ENCODE data around the gene CDH8.

The CDH8 gene

DNA sequence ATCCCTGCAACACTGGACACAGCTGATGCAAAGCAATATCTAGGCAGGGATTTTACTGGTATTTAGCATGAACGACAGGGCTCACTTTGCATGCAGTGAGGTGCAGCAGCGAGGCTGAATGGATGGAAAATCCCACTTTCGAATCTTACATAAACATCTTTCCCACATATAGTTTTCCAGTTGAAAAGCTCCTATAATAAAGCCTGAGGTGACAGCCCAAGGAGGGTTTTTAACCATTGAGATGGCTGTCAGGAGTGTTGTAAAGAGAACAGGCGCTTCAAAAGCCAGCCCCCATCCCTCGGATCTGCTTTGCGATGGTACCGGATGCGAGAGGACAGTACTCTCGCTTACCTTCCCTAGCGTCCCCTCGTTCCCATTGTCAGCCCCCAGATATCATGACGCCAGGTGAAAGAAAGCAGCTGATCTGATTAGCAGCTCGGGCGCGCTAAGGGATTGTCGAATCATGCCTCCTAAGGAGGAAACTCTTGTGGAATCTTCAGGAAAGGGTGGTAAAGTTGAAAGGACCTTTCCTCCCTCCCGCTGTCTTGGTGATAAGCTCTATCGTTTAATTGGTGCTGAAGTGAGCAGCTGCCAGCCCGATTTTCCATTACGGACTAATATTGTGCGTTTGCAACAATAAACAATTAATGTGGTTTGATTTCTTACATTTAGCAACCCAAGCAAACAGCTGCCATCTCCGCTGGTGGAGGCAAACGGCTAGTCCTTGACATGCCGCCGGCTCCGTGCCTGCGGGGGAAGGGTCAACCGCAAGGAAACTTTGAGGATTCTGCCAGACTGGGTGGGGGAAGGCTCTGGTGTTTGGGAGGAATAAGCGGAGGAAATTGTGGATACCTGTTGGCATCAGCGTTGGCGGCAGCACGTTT is 1.8 kb downstream of the CDH8 start:
- Histone ChIP-seq H3K36me3 (ENCODE audit: control insufficient read depth, insufficient read depth, low read length) (no peaks in the 10 kb centered on the region), H3K9me3 (ENCODE audit: control insufficient read depth, low read length) (no peaks in the 10 kb centered on the region), H3K4me1 (ENCODE audit: control insufficient read depth, insufficient read depth, low read length, poor library complexity, severe bottlenecking) (peaks cover 19% of the 10 kb centered on the region), H3K27ac (ENCODE audit: low read depth, low read length, severe bottlenecking) (no peak overlapping the region), H3K4me3 (ENCODE audit: extremely low read depth, insufficient read depth, low read length, poor library complexity, severe bottlenecking) (peak overlapping the region; percentile 53)
- WGBS, 2 experiments (ENCODE audit: insufficient coverage in 2 of 2): 0 to 1% methylated on average over 18 to 25 of the region's 32 CpGs

DNA sequence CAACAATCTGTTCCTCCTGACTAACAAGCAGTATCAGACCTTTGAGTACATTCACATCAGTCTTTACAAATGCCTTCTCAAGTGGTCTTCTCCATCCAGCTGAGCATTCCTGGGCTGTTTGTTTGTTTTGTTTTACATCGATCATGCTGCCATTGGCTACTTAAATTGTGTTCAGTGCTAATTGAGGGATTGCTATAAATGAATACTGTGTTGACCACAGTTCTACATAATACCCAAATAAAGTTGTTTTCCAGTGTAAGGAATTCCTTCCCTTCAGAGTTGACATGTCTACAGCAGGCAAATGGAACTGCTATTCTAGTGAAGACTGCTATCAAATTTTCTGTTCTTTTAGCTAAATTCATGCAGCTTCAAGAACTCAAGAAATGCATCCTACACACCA is 3.2 kb downstream of the CDH8 start:
- Histone ChIP-seq H3K27ac (ENCODE audit: low read depth, low read length, severe bottlenecking) (no peak overlapping the region), H3K36me3 (ENCODE audit: control insufficient read depth, insufficient read depth, low read length) (no peaks in the 10 kb centered on the region), H3K4me3 (ENCODE audit: extremely low read depth, insufficient read depth, low read length, poor library complexity, severe bottlenecking) (no peak overlapping the region), H3K4me1 (ENCODE audit: control insufficient read depth, insufficient read depth, low read length, poor library complexity, severe bottlenecking) (peaks cover 14% of the 10 kb centered on the region), H3K9me3 (ENCODE audit: control insufficient read depth, low read length) (no peaks in the 10 kb centered on the region)
- WGBS, 2 experiments (ENCODE audit: insufficient coverage in 2 of 2): no CpG with 5 or more reads among the region's 1 CpG

DNA sequence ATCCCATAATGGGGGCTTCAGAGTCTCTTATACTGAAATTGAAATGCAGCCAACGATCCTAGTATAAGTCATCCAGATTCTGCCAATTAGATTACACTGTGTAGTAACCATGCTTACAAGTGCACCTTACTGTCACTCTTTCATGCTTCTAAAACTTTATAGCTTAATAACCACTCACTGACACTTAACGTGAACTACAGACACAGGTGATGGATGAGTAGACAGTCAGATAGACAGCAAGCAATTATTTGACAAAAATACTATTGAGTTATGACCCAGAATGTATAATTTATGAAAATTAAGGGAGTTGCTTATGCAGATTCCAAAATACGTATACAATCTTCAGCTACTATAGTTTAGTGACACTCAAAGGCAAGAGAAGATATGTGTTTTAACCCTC is 6.3 kb downstream of the CDH8 start:
- Histone ChIP-seq H3K9me3 (ENCODE audit: control insufficient read depth, low read length) (no peaks in the 10 kb centered on the region), H3K36me3 (ENCODE audit: control insufficient read depth, insufficient read depth, low read length) (no peaks in the 10 kb centered on the region), H3K4me1 (ENCODE audit: control insufficient read depth, insufficient read depth, low read length, poor library complexity, severe bottlenecking) (peaks cover 12% of the 10 kb centered on the region), H3K4me3 (ENCODE audit: extremely low read depth, insufficient read depth, low read length, poor library complexity, severe bottlenecking) (no peak overlapping the region), H3K27ac (ENCODE audit: low read depth, low read length, severe bottlenecking) (no peak overlapping the region)
- WGBS, 2 experiments (ENCODE audit: insufficient coverage in 2 of 2): 88 to 100% methylated on average over 1 of the region's 3 CpGs

DNA sequence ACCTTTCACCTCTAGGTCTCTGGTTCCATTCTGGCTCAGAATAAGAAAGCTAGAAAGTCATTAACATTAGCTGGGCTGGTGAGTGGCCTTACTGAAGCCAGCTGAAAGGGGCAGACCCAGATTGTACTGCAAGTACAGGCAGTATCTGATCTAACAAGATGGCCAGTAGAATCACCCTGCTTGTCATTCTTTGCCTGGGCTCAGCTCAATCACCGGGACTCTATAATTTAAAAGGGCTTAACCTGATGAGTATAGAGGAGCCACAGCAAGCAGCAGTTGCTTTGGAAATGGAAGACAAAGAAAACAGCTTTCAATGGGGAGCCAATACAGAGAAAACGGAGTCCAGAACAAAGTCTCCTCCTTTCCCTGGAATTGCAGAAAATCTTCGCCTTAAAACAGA is 13.6 kb downstream of the CDH8 start:
- no peaks in the 10 kb centered on the region for H3K4me1 ChIP-seq (ENCODE audit: control insufficient read depth, insufficient read depth, low read length, poor library complexity, severe bottlenecking)
- 39 to 63% methylated on average over 2 to 3 of the region's 3 CpGs for WGBS, 2 experiments (ENCODE audit: insufficient coverage in 2 of 2)

DNA sequence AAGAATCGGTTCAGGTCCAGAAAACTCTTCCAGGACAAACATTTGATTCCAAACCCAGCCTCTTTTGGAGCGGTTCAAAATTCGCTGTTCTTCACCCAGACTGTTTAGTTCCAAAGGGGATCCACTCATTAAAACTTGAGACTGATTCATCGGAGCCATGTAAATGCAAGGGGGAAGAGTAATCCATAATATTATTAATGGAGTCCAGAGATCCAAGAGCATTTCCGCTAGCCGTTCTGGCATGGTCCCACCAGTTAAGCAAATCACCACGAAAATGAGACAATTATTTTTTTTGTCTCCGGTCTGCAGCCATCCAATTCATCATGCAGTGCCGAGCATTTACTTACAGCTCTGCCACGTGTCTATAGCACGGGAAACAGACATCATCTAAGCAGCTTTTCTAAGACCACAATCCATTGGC is 15.1 kb downstream of the CDH8 start:
- Histone ChIP-seq H3K36me3 (ENCODE audit: control insufficient read depth, insufficient read depth, low read length) (no peaks in the 10 kb centered on the region), H3K4me3 (ENCODE audit: extremely low read depth, insufficient read depth, low read length, poor library complexity, severe bottlenecking) (no peak overlapping the region), H3K9me3 (ENCODE audit: control insufficient read depth, low read length) (no peaks in the 10 kb centered on the region), H3K4me1 (ENCODE audit: control insufficient read depth, insufficient read depth, low read length, poor library complexity, severe bottlenecking) (no peaks in the 10 kb centered on the region), H3K27ac (ENCODE audit: low read depth, low read length, severe bottlenecking) (no peak overlapping the region)
- WGBS, 2 experiments (ENCODE audit: insufficient coverage in 2 of 2): 88 to 92% methylated on average over 6 to 9 of the region's 11 CpGs

More for the DNA sequence above, 13.6 kb downstream of the CDH8 start:
- Histone ChIP-seq H3K9me3 (ENCODE audit: control insufficient read depth, low read length) (no peaks in the 10 kb centered on the region), H3K4me3 (ENCODE audit: extremely low read depth, insufficient read depth, low read length, poor library complexity, severe bottlenecking) (no peak overlapping the region), H3K27ac (ENCODE audit: low read depth, low read length, severe bottlenecking) (no peak overlapping the region), H3K36me3 (ENCODE audit: control insufficient read depth, insufficient read depth, low read length) (no peaks in the 10 kb centered on the region)

DNA sequence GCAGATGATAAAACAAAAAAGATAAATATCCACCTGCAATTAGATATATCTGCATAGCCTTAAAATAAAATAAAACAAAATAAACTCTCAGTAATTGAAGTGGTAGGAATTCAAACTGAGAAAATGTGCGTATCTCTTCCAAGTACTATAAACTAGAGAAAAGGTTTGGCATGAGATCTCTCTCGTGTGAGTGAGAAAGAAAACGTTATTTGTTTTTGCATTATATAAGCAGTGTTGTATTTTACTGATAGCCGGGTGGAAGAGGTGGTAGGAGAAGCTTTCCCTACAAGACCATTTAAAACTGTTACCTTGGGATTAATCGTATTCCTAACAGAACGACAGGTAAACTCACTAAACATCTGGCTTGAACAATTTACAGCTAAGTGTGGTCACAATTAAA is 15.6 kb downstream of the CDH8 start:
- H3K36me3 ChIP-seq (ENCODE audit: control insufficient read depth, insufficient read depth, low read length): no peaks in the 10 kb centered on the region
- no peaks in the 10 kb centered on the region for H3K9me3 ChIP-seq (ENCODE audit: control insufficient read depth, low read length)
- no peak overlapping the region for H3K4me3 ChIP-seq (ENCODE audit: extremely low read depth, insufficient read depth, low read length, poor library complexity, severe bottlenecking)
- H3K27ac ChIP-seq (ENCODE audit: low read depth, low read length, severe bottlenecking): no peak overlapping the region
- H3K4me1 ChIP-seq (ENCODE audit: control insufficient read depth, insufficient read depth, low read length, poor library complexity, severe bottlenecking): no peaks in the 10 kb centered on the region
- 100% methylated on average over 4 of the region's 6 CpGs; no CpG with 5 or more reads in 1 of the 2 experiments for WGBS, 2 experiments (ENCODE audit: insufficient coverage in 2 of 2)

DNA sequence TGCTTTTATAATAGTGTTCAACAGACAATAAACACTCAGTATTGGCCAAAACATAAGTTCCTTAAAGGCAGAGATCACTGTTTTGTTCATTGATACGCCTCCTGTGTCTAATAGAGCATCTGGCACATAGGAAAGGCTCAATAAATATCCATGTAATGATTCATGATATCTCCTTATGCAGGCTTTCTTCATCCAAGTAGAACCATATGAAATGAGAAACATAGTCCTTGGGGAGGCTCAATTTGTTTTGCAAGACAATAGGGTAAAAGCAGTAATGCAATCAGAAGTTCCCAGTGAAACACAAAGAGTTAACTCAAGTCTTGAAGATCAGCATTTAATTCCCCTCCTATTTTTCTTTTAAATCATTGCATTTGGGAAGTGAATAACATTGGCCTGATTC is 16.4 kb downstream of the CDH8 start:
- no peaks in the 10 kb centered on the region for H3K4me1 ChIP-seq (ENCODE audit: control insufficient read depth, insufficient read depth, low read length, poor library complexity, severe bottlenecking)
- 100% methylated on average over 1 of the region's 1 CpG for WGBS, 2 experiments (ENCODE audit: insufficient coverage in 2 of 2)
- no peaks in the 10 kb centered on the region for H3K9me3 ChIP-seq (ENCODE audit: control insufficient read depth, low read length)
- H3K4me3 ChIP-seq (ENCODE audit: extremely low read depth, insufficient read depth, low read length, poor library complexity, severe bottlenecking): no peak overlapping the region
- no peak overlapping the region for H3K27ac ChIP-seq (ENCODE audit: low read depth, low read length, severe bottlenecking)
- no peaks in the 10 kb centered on the region for H3K36me3 ChIP-seq (ENCODE audit: control insufficient read depth, insufficient read depth, low read length)

DNA sequence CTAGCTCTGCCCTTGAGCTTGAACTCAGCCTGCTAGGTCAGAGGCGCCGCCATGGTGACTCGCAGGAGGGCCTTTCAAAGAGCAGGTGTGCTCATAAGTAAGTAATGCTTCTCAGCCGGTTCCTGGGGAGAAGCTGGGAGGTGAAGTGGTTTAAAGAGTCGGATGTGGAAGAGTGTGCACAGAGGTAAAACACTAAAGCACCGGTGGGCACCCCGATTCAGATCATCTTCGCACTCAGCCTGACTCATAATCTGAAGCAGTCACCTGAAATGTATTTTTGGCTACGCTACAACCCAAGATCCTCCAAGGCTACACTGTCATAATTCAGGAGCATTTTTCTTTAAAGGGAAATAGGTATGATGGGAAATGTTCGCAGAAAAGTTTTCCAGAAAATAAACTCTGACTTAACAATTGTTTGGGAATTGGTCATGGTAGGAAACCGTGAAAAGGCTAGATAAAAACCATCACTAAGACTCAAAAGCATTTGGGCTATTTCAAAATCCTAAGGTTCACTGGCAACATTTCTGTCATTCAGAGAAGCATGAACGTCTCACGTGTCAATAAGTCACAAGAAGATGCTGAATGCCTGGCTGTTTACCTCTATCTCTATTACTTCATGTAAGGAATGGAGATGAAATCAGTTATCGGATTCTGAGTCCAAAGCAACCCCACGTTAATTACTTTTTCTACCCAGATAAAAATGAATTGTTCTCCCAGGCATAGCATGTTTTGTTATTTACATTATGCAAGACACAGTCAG is 17.8 kb downstream of the CDH8 start:
- Histone ChIP-seq H3K4me1 (ENCODE audit: control insufficient read depth, insufficient read depth, low read length, poor library complexity, severe bottlenecking) (no peaks in the 10 kb centered on the region), H3K4me3 (ENCODE audit: extremely low read depth, insufficient read depth, low read length, poor library complexity, severe bottlenecking) (no peak overlapping the region), H3K9me3 (ENCODE audit: control insufficient read depth, low read length) (no peaks in the 10 kb centered on the region), H3K36me3 (ENCODE audit: control insufficient read depth, insufficient read depth, low read length) (no peaks in the 10 kb centered on the region), H3K27ac (ENCODE audit: low read depth, low read length, severe bottlenecking) (no peak overlapping the region)
- 87 to 89% methylated on average over 10 to 12 of the region's 15 CpGs for whole genome bisulfite sequencing, 2 experiments (ENCODE audit: insufficient coverage in 2 of 2)

DNA sequence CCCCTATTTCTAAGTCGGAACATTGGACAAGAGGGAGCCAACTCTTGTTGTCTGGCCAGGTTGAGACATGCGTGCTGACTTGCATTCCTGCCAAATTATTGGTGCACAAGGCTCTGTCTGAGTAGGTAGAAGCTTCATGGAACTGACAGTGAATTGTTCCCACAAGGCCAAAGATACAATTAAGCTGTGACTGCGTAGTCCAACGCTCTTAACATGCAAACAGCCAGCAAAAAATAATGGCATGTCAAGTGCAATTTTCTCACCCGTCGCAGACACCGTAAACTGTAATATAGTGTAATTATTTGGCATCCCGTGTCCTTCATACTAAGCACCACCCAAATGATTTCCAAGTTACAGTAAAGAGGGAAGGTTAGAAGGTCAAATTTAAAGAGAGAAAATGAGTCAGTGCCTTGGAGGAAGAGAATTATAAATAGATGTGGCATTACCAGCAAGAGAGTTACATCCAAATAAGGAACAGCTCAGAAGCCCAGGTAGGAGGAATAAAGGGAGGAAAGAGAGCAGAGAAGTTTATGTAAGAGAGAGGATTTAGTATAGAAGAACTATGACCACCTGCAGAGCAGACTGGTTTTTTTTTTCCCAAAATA is 21.8 kb downstream of the CDH8 start:
- H3K4me3 ChIP-seq (ENCODE audit: extremely low read depth, insufficient read depth, low read length, poor library complexity, severe bottlenecking): no peak overlapping the region
- H3K9me3 ChIP-seq (ENCODE audit: control insufficient read depth, low read length): no peaks in the 10 kb centered on the region
- H3K36me3 ChIP-seq (ENCODE audit: control insufficient read depth, insufficient read depth, low read length): no peaks in the 10 kb centered on the region
- H3K27ac ChIP-seq (ENCODE audit: low read depth, low read length, severe bottlenecking): no peak overlapping the region
- H3K4me1 ChIP-seq (ENCODE audit: control insufficient read depth, insufficient read depth, low read length, poor library complexity, severe bottlenecking): no peaks in the 10 kb centered on the region
- WGBS, 2 experiments (ENCODE audit: insufficient coverage in 2 of 2): 79 to 89% methylated on average over 3 to 4 of the region's 8 CpGs

DNA sequence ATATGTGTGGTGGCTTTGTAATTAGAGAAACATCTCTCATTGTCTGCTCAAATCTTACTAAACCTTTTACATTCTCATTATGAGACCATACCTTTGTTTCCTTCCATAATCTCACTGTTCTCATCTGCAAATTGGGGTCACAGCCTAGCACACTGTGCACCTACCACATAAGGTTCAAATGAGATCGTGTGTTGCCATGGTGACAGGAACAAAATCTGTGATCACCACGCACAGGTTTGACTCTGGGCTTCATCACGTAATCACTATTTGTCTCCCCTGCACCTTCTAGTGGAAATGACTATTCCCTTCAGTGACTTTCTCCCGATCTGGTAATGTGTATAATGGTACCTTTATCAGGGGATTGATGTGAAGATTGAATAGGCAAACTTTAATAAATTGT is 26.1 kb downstream of the CDH8 start:
- no peak overlapping the region for H3K4me3 ChIP-seq (ENCODE audit: extremely low read depth, insufficient read depth, low read length, poor library complexity, severe bottlenecking)
- no peaks in the 10 kb centered on the region for H3K9me3 ChIP-seq (ENCODE audit: control insufficient read depth, low read length)
- no peak overlapping the region for H3K27ac ChIP-seq (ENCODE audit: low read depth, low read length, severe bottlenecking)
- H3K4me1 ChIP-seq (ENCODE audit: control insufficient read depth, insufficient read depth, low read length, poor library complexity, severe bottlenecking): no peaks in the 10 kb centered on the region
- no peaks in the 10 kb centered on the region for H3K36me3 ChIP-seq (ENCODE audit: control insufficient read depth, insufficient read depth, low read length)
- 93 to 100% methylated on average over 3 of the region's 4 CpGs for WGBS, 2 experiments (ENCODE audit: insufficient coverage in 2 of 2)

Measured in mesodermal cell (in vitro differentiated cells).